ENCODE measurements around the gene SIGMAR1. TPM values are rescaled to one million over a fixed set of nuclear protein-coding genes. Genes with fewer than 3 reads are reported as not detected.

SIGMAR1 gene
- total RNA-seq, 1 donor from 2014 or later = 64.6 TPM

GRCh38 chr9:34628656-34629490 lies 8.7 kb downstream of the SIGMAR1 start, which contains the start of gene ARID3C:
Gene ARID3C (minus strand): TSS chr9:34629066. CDS start chr9:34628014, 1,052 bp downstream.
- DNase-seq (ENCODE audit: low spot score, unreplicated experiment) = peak; percentile 50
- Mint-ChIP-seq H3K36me3 (ENCODE audit: insufficient read depth) (peaks cover under 1% of the 10 kb centered on the region), H3K27me3 (peaks cover 37% of the 10 kb centered on the region), H3K9me3 (ENCODE audit: low read depth) (no peaks in the 10 kb centered on the region), H3K4me3 (ENCODE audit: low read depth) (peak within 1 kb of the TSS; percentile 77), H3K27ac (peak within 1 kb of the TSS; percentile 75), H3K4me1 (ENCODE audit: low read depth) (peaks cover 34% of the 10 kb centered on the region)
- TF ChIP-seq CTCF (IDR thresholded peaks at IDR 0.05; ENCODE audit: unreplicated experiment) = no peak

DNA sequence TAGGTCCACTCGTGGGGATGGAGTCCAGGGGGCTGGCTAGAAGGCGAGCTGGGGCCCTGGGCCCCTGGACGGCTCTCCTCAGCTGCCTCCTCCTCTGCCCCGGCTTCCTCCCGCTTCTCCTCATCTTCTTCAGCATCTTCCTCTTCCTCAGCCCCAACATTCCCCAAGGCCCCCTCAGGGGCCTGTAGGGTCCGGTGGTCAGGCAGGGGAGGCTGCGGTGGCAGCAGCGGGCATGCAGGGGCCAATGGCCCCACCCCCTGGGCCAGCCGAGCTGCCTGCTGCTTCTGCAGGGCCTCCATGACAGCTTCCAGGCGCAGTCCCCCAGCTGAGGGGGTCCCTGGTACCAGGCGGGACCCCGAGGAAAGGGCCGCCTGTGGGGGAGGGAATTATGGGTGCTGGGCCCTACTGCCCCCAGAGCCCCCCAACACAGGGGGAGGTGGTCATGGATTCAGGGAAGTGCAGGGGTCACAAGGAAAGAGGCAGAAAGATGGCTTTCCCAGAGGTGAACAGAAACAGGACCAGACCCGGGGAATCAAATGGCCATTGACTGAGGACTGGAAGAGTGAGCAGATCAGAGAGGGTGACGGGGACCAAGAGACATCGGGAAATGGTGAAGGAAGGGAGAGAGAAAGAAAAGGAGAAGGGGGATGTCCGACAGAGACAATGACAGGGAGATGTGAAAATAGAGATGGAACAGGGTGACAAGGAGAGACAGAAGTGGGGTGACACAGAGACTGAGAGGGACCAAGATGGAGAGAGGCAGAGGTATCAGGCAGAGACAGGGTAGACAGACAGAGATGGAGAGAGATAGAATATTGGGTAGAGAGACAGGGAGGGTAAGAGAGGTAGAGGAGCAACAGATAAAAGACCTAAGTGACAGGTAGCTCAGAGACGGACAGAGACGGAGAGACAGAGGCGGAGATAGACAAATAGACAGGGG lies 9.6 kb downstream of the SIGMAR1 start:
- Mint-ChIP-seq H3K4me1 (ENCODE audit: low read depth) (peaks cover 35% of the 10 kb centered on the region), H3K36me3 (ENCODE audit: insufficient read depth) (no peaks in the 10 kb centered on the region), H3K27ac (peak overlapping the region; percentile 75), H3K9me3 (ENCODE audit: low read depth) (no peaks in the 10 kb centered on the region), H3K27me3 (peaks cover 37% of the 10 kb centered on the region), H3K4me3 (ENCODE audit: low read depth) (peak overlapping the region; percentile 77)
- TF ChIP-seq CTCF (IDR thresholded peaks at IDR 0.05; ENCODE audit: unreplicated experiment) = no peak
- no peak for DNase-seq (ENCODE audit: low spot score, unreplicated experiment)

DNA sequence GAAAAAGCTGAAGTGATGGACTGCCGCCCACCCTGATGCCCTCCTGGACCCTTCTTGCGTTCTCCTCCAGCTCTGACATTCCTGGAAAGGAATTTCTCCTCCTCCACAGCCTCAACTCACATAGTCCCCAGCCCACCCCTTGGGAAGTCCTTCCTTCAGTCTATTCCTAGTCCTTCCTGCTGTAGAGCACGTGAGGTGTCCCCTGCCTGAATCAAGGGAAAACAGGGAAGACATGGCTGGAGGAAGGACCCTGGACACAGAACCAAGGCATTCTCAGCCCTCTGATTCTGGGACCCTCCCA lies 12.5 kb downstream of the SIGMAR1 start:
- Mint-ChIP-seq H3K36me3 (ENCODE audit: insufficient read depth) (no peaks in the 10 kb centered on the region), H3K27me3 (peaks cover 23% of the 10 kb centered on the region), H3K27ac (peak overlapping the region; percentile 68), H3K9me3 (ENCODE audit: low read depth) (no peaks in the 10 kb centered on the region), H3K4me3 (ENCODE audit: low read depth) (peak overlapping the region; percentile 37), H3K4me1 (ENCODE audit: low read depth) (peaks cover 34% of the 10 kb centered on the region)
- DNase-seq (ENCODE audit: low spot score, unreplicated experiment) = no peak
- TF ChIP-seq CTCF (IDR thresholded peaks at IDR 0.05; ENCODE audit: unreplicated experiment) = no peak

DNA sequence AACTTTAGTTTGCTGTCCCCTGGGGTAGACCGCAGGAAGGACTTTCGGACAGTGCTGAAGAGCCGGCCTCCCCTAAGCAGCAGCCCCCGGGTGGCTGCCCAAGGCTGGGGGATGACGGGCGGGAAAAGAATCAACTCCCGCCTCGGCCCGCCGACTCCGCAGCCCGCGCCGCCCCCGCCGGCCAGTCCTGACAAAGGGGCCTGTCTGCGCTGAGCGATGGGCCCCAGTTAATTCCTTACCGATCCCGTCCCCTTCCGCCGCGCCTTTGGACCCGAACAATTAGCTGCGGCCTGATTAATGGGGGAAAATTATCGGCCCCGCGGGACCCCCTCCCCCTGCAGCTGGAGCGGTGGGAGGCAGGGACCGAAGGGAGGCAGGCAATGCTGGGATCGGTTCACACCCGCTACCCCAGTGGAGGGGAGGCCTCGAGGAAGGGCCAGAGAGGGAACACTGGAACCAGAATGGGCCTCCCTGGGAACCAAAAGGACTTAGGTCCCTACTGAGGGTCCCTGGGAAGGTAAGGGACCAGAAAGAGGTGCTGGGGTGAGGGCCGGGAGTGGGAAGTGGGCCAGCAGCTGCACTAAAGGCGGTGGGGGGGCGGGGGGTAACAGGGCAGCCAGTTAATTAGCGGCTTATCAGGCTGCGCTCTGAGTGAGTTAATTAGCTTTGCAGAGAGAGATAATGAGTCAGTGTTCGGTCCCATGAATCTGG lies 13.0 kb downstream of the SIGMAR1 start:
- peaks cover 21% of the 10 kb centered on the region for H3K27me3 Mint-ChIP-seq
- no peaks in the 10 kb centered on the region for H3K9me3 Mint-ChIP-seq (ENCODE audit: low read depth)
- peaks cover 37% of the 10 kb centered on the region for H3K4me1 Mint-ChIP-seq (ENCODE audit: low read depth)
- peak overlapping the region; percentile 37 for H3K4me3 Mint-ChIP-seq (ENCODE audit: low read depth)
- no peak for TF ChIP-seq CTCF (IDR thresholded peaks at IDR 0.05; ENCODE audit: unreplicated experiment)
- peak overlapping the region; percentile 68 for H3K27ac Mint-ChIP-seq
- DNase-seq (ENCODE audit: low spot score, unreplicated experiment) = peak; percentile 44
- H3K36me3 Mint-ChIP-seq (ENCODE audit: insufficient read depth) = no peaks in the 10 kb centered on the region

All from progenitor cell of endocrine pancreas (in vitro differentiated cells).